Gastrocnemius medialis (tissue), 4 donors: ENCODE measurements around the gene OPN4.

Experiments used
- POLR2A ChIP-seq, 2 donors: fragments of 450-650 bp; IDR thresholded peaks; one replicate each; pipeline ENCODE4 v1.6.1; 2017; ENCODE audit warnings: antibody characterized with exemption in 2 of 2, mild to moderate bottlenecking in 2 of 2, moderate library complexity in 2 of 2
- TF ChIP-seq, protein P1 (sequence below), 5 experiments: fragments of 450-650 bp in 3 of 5; fragments of 200-600 bp in 2 of 5; sonication (generic) in 2 of 5; IDR thresholded peaks in 4 of 5; conservative IDR thresholded peaks in 1 of 5; 1 replicate in 4 of 5; 2 replicates in 1 of 5; pipeline ENCODE4 v1.5.1; 2016 to 2019; ENCODE audit warnings: antibody characterized with exemption in 5 of 5, mild to moderate bottlenecking in 3 of 5, moderate library complexity in 3 of 5

DNA sequence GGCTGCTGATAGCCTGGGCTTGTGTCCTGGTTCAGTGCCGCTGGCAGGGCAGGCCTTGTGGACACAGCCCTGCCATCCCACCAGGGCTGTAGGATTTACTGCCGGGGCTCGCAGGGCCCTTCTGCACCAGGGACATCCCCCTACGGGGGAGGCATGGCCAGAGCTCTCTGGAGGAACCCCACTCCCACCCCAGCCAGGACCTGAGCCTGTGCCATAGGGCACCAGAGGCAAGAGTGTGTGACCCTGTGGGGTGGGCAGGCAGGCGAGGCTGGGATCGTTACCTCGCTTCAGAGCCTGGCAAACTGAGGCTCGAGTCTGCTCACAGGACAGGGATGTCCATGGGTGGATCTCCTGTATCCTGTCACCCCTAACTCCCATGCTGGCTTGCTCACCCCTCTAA is 16.5 kb downstream of the OPN4 start:
- TF ChIP-seq, protein P1, sequence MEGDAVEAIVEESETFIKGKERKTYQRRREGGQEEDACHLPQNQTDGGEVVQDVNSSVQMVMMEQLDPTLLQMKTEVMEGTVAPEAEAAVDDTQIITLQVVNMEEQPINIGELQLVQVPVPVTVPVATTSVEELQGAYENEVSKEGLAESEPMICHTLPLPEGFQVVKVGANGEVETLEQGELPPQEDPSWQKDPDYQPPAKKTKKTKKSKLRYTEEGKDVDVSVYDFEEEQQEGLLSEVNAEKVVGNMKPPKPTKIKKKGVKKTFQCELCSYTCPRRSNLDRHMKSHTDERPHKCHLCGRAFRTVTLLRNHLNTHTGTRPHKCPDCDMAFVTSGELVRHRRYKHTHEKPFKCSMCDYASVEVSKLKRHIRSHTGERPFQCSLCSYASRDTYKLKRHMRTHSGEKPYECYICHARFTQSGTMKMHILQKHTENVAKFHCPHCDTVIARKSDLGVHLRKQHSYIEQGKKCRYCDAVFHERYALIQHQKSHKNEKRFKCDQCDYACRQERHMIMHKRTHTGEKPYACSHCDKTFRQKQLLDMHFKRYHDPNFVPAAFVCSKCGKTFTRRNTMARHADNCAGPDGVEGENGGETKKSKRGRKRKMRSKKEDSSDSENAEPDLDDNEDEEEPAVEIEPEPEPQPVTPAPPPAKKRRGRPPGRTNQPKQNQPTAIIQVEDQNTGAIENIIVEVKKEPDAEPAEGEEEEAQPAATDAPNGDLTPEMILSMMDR (IDR thresholded peaks at IDR 0.05 in 4 of 5, conservative IDR thresholded peaks at IDR 0.05 in 1 of 5) = no peak
- TF ChIP-seq POLR2A (IDR thresholded peaks at IDR 0.05) = no peak
